Kasumi-1 (cell line): ENCODE data around the gene RBM33.
A peak's percentile ranks its signal among the peaks of the same experiment; 100 is the strongest.

Experiments
- DNase-seq, 2 experiments: peaks; one replicate each; lab custom pipeline; 2025; lab: John Stamatoyannopoulos, UW

Gene RBM33

GRCh38 chr7:155747209-155747608 lies 102.7 kb downstream of the RBM33 start:
- no peak for DNase-seq

- no peak for DNase-seq
Observed at GRCh38 chr7:155749578-155749977, 105.1 kb downstream of the RBM33 start.

GRCh38 chr7:155750255-155751125 lies 106.0 kb downstream of the RBM33 start:
- DNase-seq, result no peak

- DNase-seq, result no peak
Observed at GRCh38 chr7:155751409-155751808, 106.9 kb downstream of the RBM33 start.

GRCh38 chr7:155752756-155753445 lies 108.4 kb downstream of the RBM33 start:
- DNase-seq, result no peak

- no peak for DNase-seq
Observed at GRCh38 chr7:155753446-155753965, 109.0 kb downstream of the RBM33 start.

GRCh38 chr7:155754165-155754564 lies 109.7 kb downstream of the RBM33 start:
- no peak for DNase-seq

- no peak for DNase-seq
Observed at GRCh38 chr7:155755026-155755425, 110.6 kb downstream of the RBM33 start.

GRCh38 chr7:155756322-155756721 lies 111.9 kb downstream of the RBM33 start:
- no peak for DNase-seq

GRCh38 chr7:155758348-155758747 lies 113.9 kb downstream of the RBM33 start:
- DNase-seq, result no peak

- no peak for DNase-seq
Observed at GRCh38 chr7:155759740-155760430, 115.4 kb downstream of the RBM33 start.

- DNase-seq, result peak; percentile 38 to 46
Observed at GRCh38 chr7:155761162-155761561, 116.7 kb downstream of the RBM33 start.

GRCh38 chr7:155762036-155762435 lies 117.6 kb downstream of the RBM33 start:
- DNase-seq, result no peak

GRCh38 chr7:155762655-155763054 lies 118.2 kb downstream of the RBM33 start:
- no peak for DNase-seq

- no peak for DNase-seq
Observed at GRCh38 chr7:155763122-155763521, 118.7 kb downstream of the RBM33 start.

GRCh38 chr7:155763691-155764437 lies 119.4 kb downstream of the RBM33 start:
- peak; percentile 88 to 95 for DNase-seq

- peak; percentile 83 to 93 for DNase-seq
Observed at GRCh38 chr7:155764438-155764793, 120.0 kb downstream of the RBM33 start.

- no peak for DNase-seq
Observed at GRCh38 chr7:155765458-155765857, 121.0 kb downstream of the RBM33 start.

GRCh38 chr7:155766386-155766785 lies 121.9 kb downstream of the RBM33 start:
- no peak for DNase-seq

GRCh38 chr7:155766966-155767916 lies 122.8 kb downstream of the RBM33 start:
- DNase-seq, result peak; percentile 17 to 51

GRCh38 chr7:155769701-155770100 lies 125.2 kb downstream of the RBM33 start:
- DNase-seq, result no peak
